ENCODE results near the gene LSM8. TPM values are rescaled to one million over a fixed set of nuclear protein-coding genes. Genes with fewer than 3 reads are reported as not detected.

Gene LSM8
- total and polyA plus RNA-seq, 10 of the 15 experiments (the other 5 are each of a cell fraction or from before 2014, with no cell fraction given), result 46.9 to 173 (median 111) TPM

- 81% methylated on average over 3 of the region's 3 CpGs for WGBS (ENCODE audit: insufficient coverage, insufficient replicate concordance, low lambda C conversion rate, missing lambda C conversion rate)
- no peaks in the 10 kb centered on the region for H3K36me3 ChIP-seq (ENCODE audit: control insufficient read depth in 2 of 2, insufficient read depth in 2 of 2, low read length in 1 of 2)
- no peak overlapping the region for H3K4me2 ChIP-seq (ENCODE audit: control insufficient read depth, insufficient read depth)
- ChIA-PET RAD21 (ENCODE audit: unreplicated experiment) (no interaction called here), SMC1A (ENCODE audit: uncharacterized antibody, unreplicated experiment) (no interaction called here), CTCF (no interaction called here), POLR2A (no interaction called here)
- intact Hi-C loops (cut with micrococcal nuclease; ENCODE audit: unreplicated experiment), result no loop called here
- no peaks in the 10 kb centered on the region for H3K79me2 ChIP-seq (ENCODE audit: control insufficient read depth, insufficient read depth, low read length)
- no peak overlapping the region for H3K4me3 ChIP-seq
- H3K9ac ChIP-seq (ENCODE audit: control insufficient read depth, insufficient read depth, low read length), result no peak overlapping the region
- no peak for TF ChIP-seq BACH1 (IDR thresholded peaks at IDR 0.05; ENCODE audit: borderline replicate concordance)
- no peak for TF ChIP-seq MYB (IDR thresholded peaks at IDR 0.05; ENCODE audit: borderline replicate concordance, low read depth, low read length)
- TF ChIP-seq JUND (IDR thresholded peaks at IDR 0.05; ENCODE audit: low read depth, low read length), result no peak
- no peak for TF ChIP-seq NFYB (IDR thresholded peaks at IDR 0.05; ENCODE audit: insufficient read depth, low read depth, low read length)
- TF ChIP-seq NRF1 (conservative IDR thresholded peaks at IDR 0.05; ENCODE audit: low read depth, low read length), result no peak
- TF ChIP-seq ATF3 (IDR thresholded peaks at IDR 0.05; ENCODE audit: borderline replicate concordance, extremely low read depth, low read depth, low read length), result no peak
- no peak for TF ChIP-seq CEBPB (IDR thresholded peaks at IDR 0.05; ENCODE audit: borderline replicate concordance in 1 of 2, low read depth in 2 of 2, low read length in 2 of 2)
- TF ChIP-seq NFXL1 (IDR thresholded peaks at IDR 0.05; ENCODE audit: borderline replicate concordance), result no peak
- no peak for TF ChIP-seq SREBF2 (IDR thresholded peaks at IDR 0.05; ENCODE audit: low read length)
- no peak for TF ChIP-seq NFYA (IDR thresholded peaks at IDR 0.05; ENCODE audit: borderline replicate concordance, low read depth, low read length)
- no peak for TF ChIP-seq TCF12 (IDR thresholded peaks at IDR 0.05; ENCODE audit: low read depth, low read length)
- TF ChIP-seq ZNF217 (IDR thresholded peaks at IDR 0.05), result no peak
- no peak for TF ChIP-seq SMARCA5 (IDR thresholded peaks at IDR 0.05)
- TF ChIP-seq ZNF274 (IDR thresholded peaks at IDR 0.05; ENCODE audit: insufficient read depth, insufficient read length), result no peak
- TF ChIP-seq MXI1 (IDR thresholded peaks at IDR 0.05; ENCODE audit: low read depth, low read length), result no peak
- TF ChIP-seq, protein P1, sequence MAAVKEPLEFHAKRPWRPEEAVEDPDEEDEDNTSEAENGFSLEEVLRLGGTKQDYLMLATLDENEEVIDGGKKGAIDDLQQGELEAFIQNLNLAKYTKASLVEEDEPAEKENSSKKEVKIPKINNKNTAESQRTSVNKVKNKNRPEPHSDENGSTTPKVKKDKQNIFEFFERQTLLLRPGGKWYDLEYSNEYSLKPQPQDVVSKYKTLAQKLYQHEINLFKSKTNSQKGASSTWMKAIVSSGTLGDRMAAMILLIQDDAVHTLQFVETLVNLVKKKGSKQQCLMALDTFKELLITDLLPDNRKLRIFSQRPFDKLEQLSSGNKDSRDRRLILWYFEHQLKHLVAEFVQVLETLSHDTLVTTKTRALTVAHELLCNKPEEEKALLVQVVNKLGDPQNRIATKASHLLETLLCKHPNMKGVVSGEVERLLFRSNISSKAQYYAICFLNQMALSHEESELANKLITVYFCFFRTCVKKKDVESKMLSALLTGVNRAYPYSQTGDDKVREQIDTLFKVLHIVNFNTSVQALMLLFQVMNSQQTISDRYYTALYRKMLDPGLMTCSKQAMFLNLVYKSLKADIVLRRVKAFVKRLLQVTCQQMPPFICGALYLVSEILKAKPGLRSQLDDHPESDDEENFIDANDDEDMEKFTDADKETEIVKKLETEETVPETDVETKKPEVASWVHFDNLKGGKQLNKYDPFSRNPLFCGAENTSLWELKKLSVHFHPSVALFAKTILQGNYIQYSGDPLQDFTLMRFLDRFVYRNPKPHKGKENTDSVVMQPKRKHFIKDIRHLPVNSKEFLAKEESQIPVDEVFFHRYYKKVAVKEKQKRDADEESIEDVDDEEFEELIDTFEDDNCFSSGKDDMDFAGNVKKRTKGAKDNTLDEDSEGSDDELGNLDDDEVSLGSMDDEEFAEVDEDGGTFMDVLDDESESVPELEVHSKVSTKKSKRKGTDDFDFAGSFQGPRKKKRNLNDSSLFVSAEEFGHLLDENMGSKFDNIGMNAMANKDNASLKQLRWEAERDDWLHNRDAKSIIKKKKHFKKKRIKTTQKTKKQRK (IDR thresholded peaks at IDR 0.05; ENCODE audit: low read depth, low read length), result no peak
- no peak for TF ChIP-seq CBX3 (IDR thresholded peaks at IDR 0.05; ENCODE audit: borderline replicate concordance, low read depth)
- no peak for TF ChIP-seq SMAD5 (IDR thresholded peaks at IDR 0.05; ENCODE audit: low read depth)
- no peak for TF ChIP-seq MTA3 (IDR thresholded peaks at IDR 0.05; ENCODE audit: borderline replicate concordance, low read length)
- no peak for TF ChIP-seq RAD51 (IDR thresholded peaks at IDR 0.05)
- no peak overlapping the region for H2AFZ ChIP-seq (ENCODE audit: control insufficient read depth, low read depth, low read length)
- ATAC-seq (no peak), DNase-seq (ENCODE audit: low read depth, low spot score) (no peak), FAIRE-seq (no peak)
- BruUV-seq (replicated peaks), result no TSS peak
- H3K27ac ChIP-seq (ENCODE audit: control insufficient read depth, insufficient read depth), result no peak overlapping the region
- in situ Hi-C loops (cut with MboI), result no loop called here
- no peaks in the 10 kb centered on the region for H3K27me3 ChIP-seq (replicated peaks in 1 of 2; ENCODE audit: control insufficient read depth in 2 of 2, insufficient read depth in 2 of 2, low read length in 1 of 2)
- H4K20me1 ChIP-seq (ENCODE audit: control insufficient read depth, insufficient read depth), result no peaks in the 10 kb centered on the region
- no peaks in the 10 kb centered on the region for H3K4me1 ChIP-seq (ENCODE audit: control insufficient read depth, insufficient read depth, low read length)
- H3K9me3 ChIP-seq (replicated peaks; ENCODE audit: control insufficient read depth, insufficient read depth, low read length), result no peaks in the 10 kb centered on the region
Measured at GRCh38 chr7:118239014-118239413, 55.0 kb downstream of the LSM8 start.
